Thyroid gland (tissue), 4 donors: ENCODE measurements around the gene GPAM. TPM values are rescaled to one million over a fixed set of nuclear protein-coding genes. Genes with fewer than 3 reads are reported as not detected.

Experiments used
- DNase-seq, 2 donors: peaks; one replicate each; pipeline ENCODE4 v3.0.0-alpha.2; 2019
- H3K27ac ChIP-seq, 3 donors: fragments of 200-600 bp; sonication (generic); 1 replicate in 2 of 3; 2 replicates in 1 of 3; pipeline ENCODE4 v1.5.1; 2016 to 2019; ENCODE audit warnings: mild to moderate bottlenecking in 1 of 3, moderate library complexity in 1 of 3
- H3K27me3 ChIP-seq: fragments of 200-600 bp; sonication (generic); one replicate; pipeline ENCODE4 v1.5.1; 2019
- H3K36me3 ChIP-seq, 2 donors: fragments of 200-600 bp; sonication (generic); one replicate each; pipeline ENCODE4 v1.5.1; 2016 to 2019
- H3K4me1 ChIP-seq, 2 donors: fragments of 200-600 bp; sonication (generic); one replicate each; pipeline ENCODE4 v1.5.1; 2017 to 2019
- H3K4me3 ChIP-seq, 3 donors: fragments of 200-600 bp; sonication (generic); replicated peaks in 1 of 3; 1 replicate in 2 of 3; 2 replicates in 1 of 3; pipeline ENCODE4 v1.5.1; 2016; ENCODE audit warnings: mild to moderate bottlenecking in 1 of 3
- H3K9me3 ChIP-seq: fragments of 200-600 bp; sonication (generic); one replicate; pipeline ENCODE4 v1.5.1; 2017
- CTCF ChIP-seq, 6 experiments: fragments of 200-600 bp in 3 of 6; fragments of 450-650 bp in 3 of 6; sonication (generic) in 3 of 6; IDR thresholded peaks; one replicate each; pipeline ENCODE4 v1.5.1; 2016 to 2019; ENCODE audit warnings: antibody characterized with exemption in 6 of 6, mild to moderate bottlenecking in 2 of 6, inconsistent platforms in 1 of 6, moderate library complexity in 1 of 6
- POLR2A ChIP-seq, 2 donors: fragments of 450-650 bp; IDR thresholded peaks; one replicate each; pipeline ENCODE4 v1.6.1; 2017; ENCODE audit warnings: antibody characterized with exemption in 2 of 2, mild to moderate bottlenecking in 2 of 2, moderate library complexity in 1 of 2
- WGBS, 2 donors: methylation state at CpG; one replicate each; pipeline ENCODE4 v1.1.5; 2017; 5-methylcytosine and 5-hydroxymethylcytosine counted together
- intact Hi-C: fragments of 100-400 bp; cut with DNase I; formaldehyde crosslinking; loops from one replicate; pipeline ENCODE4 v1.15.1; 2023
- total RNA-seq, 4 donors: library from RNA; depleted of rRNA; stranded (reverse); fragments of >200 nt; gene quantifications; one replicate each; pipeline ENCODE4 v1.2.3, GENCODE V29; 2016

Gene GPAM
- total RNA-seq, 4 donors from 2014 or later: 29.2 to 58.0 (median 40.8) TPM

GRCh38 chr10:112126901-112127300 is 56.7 kb downstream of the GPAM start:
- DNase-seq: no peak
- Histone ChIP-seq H3K27ac (no peak overlapping the region), H3K36me3 (no peaks in the 10 kb centered on the region), H3K4me3 (no peak overlapping the region), H3K9me3 (no peaks in the 10 kb centered on the region), H3K4me1 (no peaks in the 10 kb centered on the region), H3K27me3 (no peaks in the 10 kb centered on the region)
- intact Hi-C loops: no loop called here
- 80 to 92% methylated on average over 5 of the region's 5 CpGs for WGBS, 2 donors
- no peak for TF ChIP-seq POLR2A (IDR thresholded peaks at IDR 0.05)
- no peak for TF ChIP-seq CTCF (IDR thresholded peaks at IDR 0.05)

- intact Hi-C loops: no loop called here
These were observed 57.4 kb downstream of the GPAM start for GRCh38 chr10:112126172-112126571.

GRCh38 chr10:112124866-112125265 is 58.7 kb downstream of the GPAM start:
- TF ChIP-seq POLR2A (IDR thresholded peaks at IDR 0.05): no peak
- TF ChIP-seq CTCF (IDR thresholded peaks at IDR 0.05): no peak
- DNase-seq: no peak
- 79 to 91% methylated on average over 3 of the region's 3 CpGs for WGBS, 2 donors
- no peaks in the 10 kb centered on the region for H3K36me3 ChIP-seq
- H3K4me3 ChIP-seq: no peak overlapping the region
- H3K9me3 ChIP-seq: no peaks in the 10 kb centered on the region
- no peaks in the 10 kb centered on the region for H3K27me3 ChIP-seq
- H3K4me1 ChIP-seq: no peaks in the 10 kb centered on the region
- intact Hi-C loops: no loop called here
- no peak overlapping the region for H3K27ac ChIP-seq

More at GRCh38 chr10:112126172-112126571, 57.4 kb downstream of the GPAM start:
- no peaks in the 10 kb centered on the region for H3K27me3 ChIP-seq
- H3K4me1 ChIP-seq: no peaks in the 10 kb centered on the region
- WGBS, 2 donors: 88 to 90% methylated on average over 5 of the region's 5 CpGs
- no peak for DNase-seq
- no peaks in the 10 kb centered on the region for H3K36me3 ChIP-seq
- no peak overlapping the region for H3K4me3 ChIP-seq
- H3K27ac ChIP-seq: no peak overlapping the region
- no peaks in the 10 kb centered on the region for H3K9me3 ChIP-seq
- TF ChIP-seq POLR2A (IDR thresholded peaks at IDR 0.05) (no peak), CTCF (IDR thresholded peaks at IDR 0.05) (no peak)

GRCh38 chr10:112122827-112123226 is 60.7 kb downstream of the GPAM start:
- intact Hi-C loops: no loop called here
- no peak for DNase-seq
- WGBS, 2 donors: 71 to 74% methylated on average over 4 of the region's 4 CpGs
- TF ChIP-seq CTCF (IDR thresholded peaks at IDR 0.05): no peak
- no peak for TF ChIP-seq POLR2A (IDR thresholded peaks at IDR 0.05)
- no peaks in the 10 kb centered on the region for H3K9me3 ChIP-seq
- no peak overlapping the region for H3K27ac ChIP-seq
- H3K27me3 ChIP-seq: no peaks in the 10 kb centered on the region
- H3K36me3 ChIP-seq: no peaks in the 10 kb centered on the region
- no peaks in the 10 kb centered on the region for H3K4me1 ChIP-seq
- no peak overlapping the region for H3K4me3 ChIP-seq

GRCh38 chr10:112120491-112120890 is 63.1 kb downstream of the GPAM start:
- intact Hi-C loops: no loop called here
- no peak for TF ChIP-seq CTCF (IDR thresholded peaks at IDR 0.05)
- TF ChIP-seq POLR2A (IDR thresholded peaks at IDR 0.05): no peak
- Histone ChIP-seq H3K27me3 (no peaks in the 10 kb centered on the region), H3K27ac (no peak overlapping the region), H3K9me3 (no peaks in the 10 kb centered on the region), H3K4me3 (no peak overlapping the region), H3K36me3 (no peaks in the 10 kb centered on the region), H3K4me1 (no peaks in the 10 kb centered on the region)
- 85 to 86% methylated on average over 4 of the region's 4 CpGs for WGBS, 2 donors
- no peak for DNase-seq
